CD8-positive, alpha-beta memory T cell (primary cell): ENCODE results near the gene STK32B. TPM values are rescaled to one million over a fixed set of nuclear protein-coding genes. Genes with fewer than 3 reads are reported as not detected.

ENCODE experiments used
- CTCF ChIA-PET: fragments of 350-600 bp; sonication (Branson Sonifier 250); formaldehyde crosslinking; loops from one replicate; lab custom pipeline; 2021; ENCODE audit warnings: antibody characterized with exemption; lab: Charles Lee
- POLR2A ChIA-PET: fragments of 350-600 bp; sonication (Branson Sonifier 250); formaldehyde crosslinking; loops from one replicate; lab custom pipeline; 2021; ENCODE audit warnings: antibody characterized with exemption; lab: Charles Lee
- DNase-seq, 5 donors: peaks; one replicate each; pipeline versions ENCODE4 v3.0.0 to v3.0.0-alpha.2; 2020 to 2022; ENCODE audit warnings: mixed read lengths in 1 of 5
- H3K27ac ChIP-seq: one replicate; pipeline ENCODE4 v1.7.0; 2013; ENCODE audit warnings: low read depth, mild to moderate bottlenecking, low read length, moderate library complexity
- H3K27me3 ChIP-seq: 2 replicates; pipeline ENCODE4 v1.7.0; 2013; ENCODE audit warnings: low read length, mild to moderate bottlenecking; ENCODE audit not compliant: insufficient read depth, poor library complexity, severe bottlenecking
- H3K36me3 ChIP-seq: 2 replicates; pipeline ENCODE4 v1.7.0; 2013; ENCODE audit warnings: mild to moderate bottlenecking, low read length, moderate library complexity; ENCODE audit not compliant: insufficient read depth
- H3K4me1 ChIP-seq: 2 replicates; pipeline ENCODE4 v1.7.0; 2013; ENCODE audit warnings: mild to moderate bottlenecking, low read length, moderate library complexity; ENCODE audit not compliant: insufficient read depth
- H3K4me3 ChIP-seq: 2 replicates; pipeline ENCODE4 v1.7.0; 2013; ENCODE audit warnings: mild to moderate bottlenecking, low read length
- H3K9me3 ChIP-seq: 2 replicates; pipeline ENCODE4 v1.7.0; 2013; ENCODE audit warnings: mild to moderate bottlenecking, low read length
- H3K27ac Mint-ChIP-seq, 8 donors: one replicate each; pipeline ENCODE4 v1.8.0; 2020 to 2021; ENCODE audit warnings: mixed read lengths in 8 of 8, mild to moderate bottlenecking in 6 of 8, inconsistent platforms in 3 of 8, moderate library complexity in 3 of 8
- H3K27me3 Mint-ChIP-seq, 2 donors: one replicate each; pipeline ENCODE4 v1.8.0; 2020 to 2021; ENCODE audit warnings: mixed read lengths in 2 of 2, mild to moderate bottlenecking in 1 of 2, moderate library complexity in 1 of 2
- H3K36me3 Mint-ChIP-seq, 3 donors: one replicate each; pipeline ENCODE4 v1.8.0; 2020 to 2021; ENCODE audit warnings: mixed read lengths in 3 of 3, inconsistent platforms in 1 of 3, mild to moderate bottlenecking in 1 of 3
- H3K4me1 Mint-ChIP-seq, 3 donors: one replicate each; pipeline ENCODE4 v1.8.0; 2020 to 2021; ENCODE audit warnings: mixed read lengths in 3 of 3, inconsistent platforms in 1 of 3, mild to moderate bottlenecking in 1 of 3
- H3K4me3 Mint-ChIP-seq, 7 donors: one replicate each; pipeline ENCODE4 v1.8.0; 2020 to 2021; ENCODE audit warnings: mixed read lengths in 7 of 7, mild to moderate bottlenecking in 6 of 7, moderate library complexity in 4 of 7, inconsistent platforms in 2 of 7
- H3K9me3 Mint-ChIP-seq, 5 donors: one replicate each; pipeline ENCODE4 v1.8.0; 2020 to 2022; ENCODE audit warnings: mixed read lengths in 5 of 5, mild to moderate bottlenecking in 3 of 5, moderate library complexity in 2 of 5, inconsistent platforms in 1 of 5
- polyA plus RNA-seq: library from polyadenylated mRNA; unstranded; fragments of 300-500 nt; fragmentation: Illumina TruSeq; gene quantifications from one replicate; pipeline ENCODE4 v1.2.3, GENCODE V29; 2021
- total RNA-seq, 2 experiments: library from RNA; stranded (reverse); gene quantifications; one replicate each; pipeline ENCODE4 v1.2.3, GENCODE V29; 2021

The STK32B gene
- total and polyA plus RNA-seq, 3 experiments from 2014 or later, result not detected

DNA sequence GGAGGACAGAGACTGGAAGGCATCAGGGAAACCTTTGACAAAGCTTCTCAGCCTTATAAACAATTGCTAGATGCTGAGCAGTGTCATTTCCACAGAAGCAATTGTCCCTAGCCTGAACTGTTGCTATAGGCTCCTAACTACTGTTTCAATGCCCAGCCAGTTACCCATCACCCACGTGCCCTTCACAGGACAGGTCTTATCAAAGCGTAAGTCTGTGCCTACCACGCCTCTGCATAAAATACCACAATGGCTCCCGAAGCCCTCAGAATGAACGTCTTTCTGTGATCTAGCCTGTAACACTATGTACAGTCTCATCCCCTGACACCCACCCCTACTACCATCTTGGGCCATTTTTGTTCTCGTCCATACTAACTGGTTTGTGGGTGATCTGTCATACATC, 134.3 kb downstream of the STK32B start:
- Histone ChIP-seq H3K4me3 (no peak overlapping the region), H3K27me3 (no peaks in the 10 kb centered on the region), H3K9me3 (no peaks in the 10 kb centered on the region), H3K27ac (no peak overlapping the region), H3K4me1 (no peaks in the 10 kb centered on the region), H3K36me3 (no peaks in the 10 kb centered on the region)
- CTCF ChIA-PET, result no interaction called here
- no peaks in the 10 kb centered on the region for H3K36me3 Mint-ChIP-seq
- H3K4me3 Mint-ChIP-seq, result no peak overlapping the region
- H3K27me3 Mint-ChIP-seq, result peaks cover 0 to 4% of the 10 kb centered on the region in 2 donors
- no peak overlapping the region for H3K27ac Mint-ChIP-seq
- peaks cover 0 to 4% (median 0%) of the 10 kb centered on the region in 5 donors for H3K9me3 Mint-ChIP-seq
- POLR2A ChIA-PET, result no interaction called here
- no peak for DNase-seq
- H3K4me1 Mint-ChIP-seq, result no peaks in the 10 kb centered on the region

DNA sequence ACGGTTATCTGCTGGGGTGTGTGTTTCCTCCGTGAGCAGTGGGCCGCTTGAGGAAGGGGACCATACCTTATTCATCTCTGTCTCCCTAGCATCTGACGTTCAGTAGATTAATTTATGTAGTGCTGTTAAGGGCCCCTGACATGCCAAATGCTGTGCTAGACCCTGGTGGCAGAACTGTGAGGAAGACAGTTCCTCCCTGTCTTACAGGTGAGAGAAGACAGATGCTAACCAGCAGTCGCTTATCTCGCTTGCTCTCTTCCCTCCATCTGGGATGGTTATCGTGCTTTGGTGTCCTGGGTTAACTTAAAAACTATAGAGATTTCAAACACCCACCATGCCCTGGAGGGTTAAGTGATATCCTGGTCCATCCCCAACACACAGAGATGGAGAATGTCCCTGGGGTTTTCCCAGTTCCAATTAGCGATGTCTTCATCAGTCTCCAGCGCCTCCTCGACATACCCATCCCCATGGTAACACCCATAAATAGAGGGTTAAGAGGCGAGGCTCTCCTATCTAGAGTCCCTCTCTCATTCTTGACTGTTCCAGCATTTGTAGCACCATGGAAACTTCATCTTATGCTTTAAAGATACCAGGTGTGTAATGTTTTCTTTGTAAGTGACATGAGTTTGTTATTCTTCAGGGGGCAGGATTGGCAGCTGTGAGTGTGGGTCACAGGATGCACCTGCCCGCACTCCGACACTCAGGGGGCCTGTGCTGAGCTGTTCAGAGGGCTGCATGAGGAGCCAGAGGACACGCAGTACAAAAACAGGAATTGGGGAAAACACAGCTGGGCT, 135.2 kb downstream of the STK32B start:
- Mint-ChIP-seq H3K27ac (no peak overlapping the region), H3K27me3 (peaks cover 0 to 4% of the 10 kb centered on the region in 2 donors), H3K36me3 (no peaks in the 10 kb centered on the region), H3K4me1 (no peaks in the 10 kb centered on the region), H3K4me3 (no peak overlapping the region), H3K9me3 (peaks cover 0 to 4% (median 0%) of the 10 kb centered on the region in 5 donors)
- Histone ChIP-seq H3K27me3 (no peaks in the 10 kb centered on the region), H3K27ac (no peak overlapping the region), H3K4me1 (no peaks in the 10 kb centered on the region), H3K36me3 (no peaks in the 10 kb centered on the region), H3K4me3 (no peak overlapping the region), H3K9me3 (no peaks in the 10 kb centered on the region)
- ChIA-PET POLR2A (no interaction called here), CTCF (no interaction called here)
- no peak for DNase-seq

DNA sequence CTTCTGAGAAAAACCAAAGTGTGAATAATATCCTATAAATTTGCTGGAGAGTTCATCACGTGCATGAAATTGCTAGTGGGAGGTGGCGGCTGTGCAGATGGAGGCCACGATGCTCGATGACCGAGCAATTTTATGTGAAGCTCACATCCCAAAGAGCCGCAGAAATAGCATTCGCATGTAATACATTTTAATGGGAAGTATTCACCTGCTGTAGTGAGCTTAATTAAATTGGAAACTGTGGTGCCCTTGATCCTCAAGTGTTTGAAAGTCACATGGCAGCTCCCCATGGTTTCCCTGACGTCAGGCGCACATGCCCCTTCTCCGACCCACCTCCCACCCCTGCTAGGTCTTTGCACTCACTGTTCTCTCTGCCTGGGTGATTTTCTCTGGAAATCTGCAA, 136.8 kb downstream of the STK32B start:
- DNase-seq, result no peak
- Mint-ChIP-seq H3K27ac (peak overlapping the region in 1 of 8 donors; percentile 24), H3K27me3 (peaks cover 0 to 5% of the 10 kb centered on the region in 2 donors), H3K4me1 (no peaks in the 10 kb centered on the region), H3K9me3 (peaks cover 0 to 4% (median 0%) of the 10 kb centered on the region in 5 donors), H3K4me3 (no peak overlapping the region), H3K36me3 (no peaks in the 10 kb centered on the region)
- Histone ChIP-seq H3K4me1 (no peaks in the 10 kb centered on the region), H3K27ac (no peak overlapping the region), H3K36me3 (no peaks in the 10 kb centered on the region), H3K4me3 (no peak overlapping the region), H3K27me3 (no peaks in the 10 kb centered on the region), H3K9me3 (no peaks in the 10 kb centered on the region)
- POLR2A ChIA-PET, result no interaction called here
- CTCF ChIA-PET, result no interaction called here

DNA sequence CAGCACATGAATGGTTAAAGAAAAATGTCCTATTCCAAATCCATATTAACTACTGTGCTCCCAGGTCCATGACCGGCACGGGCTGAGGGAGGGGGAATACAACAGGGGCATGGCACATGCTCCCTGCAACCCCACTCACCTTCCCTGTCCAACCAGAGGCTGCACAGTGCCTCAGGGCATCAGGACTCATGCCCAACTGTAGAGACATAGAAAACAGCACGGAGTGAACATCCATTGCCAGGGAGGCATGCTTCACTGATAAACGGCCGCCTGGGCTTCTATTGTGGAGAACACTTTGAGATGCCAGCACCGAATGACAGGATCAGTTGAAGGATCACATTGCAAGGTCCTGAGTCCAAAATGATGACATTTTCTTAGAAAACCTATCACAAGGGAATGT, 140.6 kb downstream of the STK32B start:
- Mint-ChIP-seq H3K27ac (no peak overlapping the region), H3K36me3 (no peaks in the 10 kb centered on the region), H3K4me3 (no peak overlapping the region), H3K9me3 (peaks cover 0 to 1% (median 0%) of the 10 kb centered on the region in 5 donors), H3K27me3 (peaks cover 0 to 2% of the 10 kb centered on the region in 2 donors), H3K4me1 (no peaks in the 10 kb centered on the region)
- ChIA-PET CTCF (no interaction called here), POLR2A (no interaction called here)
- Histone ChIP-seq H3K36me3 (no peaks in the 10 kb centered on the region), H3K27ac (no peak overlapping the region), H3K9me3 (no peaks in the 10 kb centered on the region), H3K27me3 (no peaks in the 10 kb centered on the region), H3K4me1 (no peaks in the 10 kb centered on the region), H3K4me3 (no peak overlapping the region)
- no peak for DNase-seq

DNA sequence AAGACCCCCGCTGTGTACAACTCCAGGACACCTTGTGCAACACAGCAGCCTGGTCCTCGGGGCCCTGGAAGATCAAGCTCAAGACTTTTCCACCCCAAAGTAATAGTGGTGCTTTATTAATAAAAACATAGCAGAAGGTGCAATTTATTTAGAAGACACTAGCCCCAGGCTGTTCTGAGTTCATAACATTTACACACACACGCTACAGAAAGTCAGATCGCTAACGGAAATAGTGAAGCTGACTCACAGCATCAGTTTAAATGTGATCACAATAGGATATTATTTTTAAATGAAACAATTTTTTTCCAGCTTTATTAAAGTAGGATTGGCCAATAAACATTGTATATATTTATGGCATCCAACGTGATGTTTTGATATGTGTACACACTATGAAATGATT, 141.0 kb downstream of the STK32B start:
- H3K4me3 Mint-ChIP-seq, result no peak overlapping the region
- H3K4me3 ChIP-seq, result no peak overlapping the region
- H3K4me1 ChIP-seq, result no peaks in the 10 kb centered on the region
- H3K27me3 Mint-ChIP-seq, result peaks cover 0 to 2% of the 10 kb centered on the region in 2 donors
- no peaks in the 10 kb centered on the region for H3K9me3 Mint-ChIP-seq
- H3K27me3 ChIP-seq, result no peaks in the 10 kb centered on the region
- DNase-seq, result no peak
- H3K27ac ChIP-seq, result no peak overlapping the region
- H3K36me3 Mint-ChIP-seq, result no peaks in the 10 kb centered on the region
- POLR2A ChIA-PET, result no interaction called here
- CTCF ChIA-PET, result no interaction called here
- H3K27ac Mint-ChIP-seq, result no peak overlapping the region
- no peaks in the 10 kb centered on the region for H3K4me1 Mint-ChIP-seq
- H3K36me3 ChIP-seq, result no peaks in the 10 kb centered on the region
- no peaks in the 10 kb centered on the region for H3K9me3 ChIP-seq

DNA sequence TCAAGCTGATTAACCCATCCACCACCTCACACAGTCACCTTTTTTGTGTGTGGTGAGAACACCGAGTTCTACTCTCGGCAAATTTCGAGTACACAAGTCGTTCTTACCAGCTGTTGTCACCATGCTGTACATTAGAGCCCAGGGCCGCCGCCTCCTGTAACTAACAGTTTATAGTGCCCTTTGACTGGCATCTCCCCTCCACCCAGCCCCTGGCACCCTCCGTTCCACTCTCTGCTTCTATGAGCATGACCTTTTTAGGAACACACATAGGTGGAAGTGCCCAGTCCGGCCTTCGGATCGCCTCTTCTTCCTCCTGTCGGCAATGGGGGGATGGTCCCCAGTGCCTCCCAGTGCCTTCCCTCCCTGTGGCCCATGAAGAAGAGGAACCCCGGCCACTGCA, 141.4 kb downstream of the STK32B start:
- no peaks in the 10 kb centered on the region for H3K27me3 ChIP-seq
- Mint-ChIP-seq H3K27me3 (peaks cover 0 to 2% of the 10 kb centered on the region in 2 donors), H3K36me3 (no peaks in the 10 kb centered on the region), H3K27ac (no peak overlapping the region), H3K4me3 (no peak overlapping the region), H3K9me3 (no peaks in the 10 kb centered on the region), H3K4me1 (no peaks in the 10 kb centered on the region)
- ChIA-PET POLR2A (no interaction called here), CTCF (no interaction called here)
- H3K27ac ChIP-seq, result no peak overlapping the region
- no peaks in the 10 kb centered on the region for H3K9me3 ChIP-seq
- no peak for DNase-seq
- no peaks in the 10 kb centered on the region for H3K4me1 ChIP-seq
- no peak overlapping the region for H3K4me3 ChIP-seq
- no peaks in the 10 kb centered on the region for H3K36me3 ChIP-seq

DNA sequence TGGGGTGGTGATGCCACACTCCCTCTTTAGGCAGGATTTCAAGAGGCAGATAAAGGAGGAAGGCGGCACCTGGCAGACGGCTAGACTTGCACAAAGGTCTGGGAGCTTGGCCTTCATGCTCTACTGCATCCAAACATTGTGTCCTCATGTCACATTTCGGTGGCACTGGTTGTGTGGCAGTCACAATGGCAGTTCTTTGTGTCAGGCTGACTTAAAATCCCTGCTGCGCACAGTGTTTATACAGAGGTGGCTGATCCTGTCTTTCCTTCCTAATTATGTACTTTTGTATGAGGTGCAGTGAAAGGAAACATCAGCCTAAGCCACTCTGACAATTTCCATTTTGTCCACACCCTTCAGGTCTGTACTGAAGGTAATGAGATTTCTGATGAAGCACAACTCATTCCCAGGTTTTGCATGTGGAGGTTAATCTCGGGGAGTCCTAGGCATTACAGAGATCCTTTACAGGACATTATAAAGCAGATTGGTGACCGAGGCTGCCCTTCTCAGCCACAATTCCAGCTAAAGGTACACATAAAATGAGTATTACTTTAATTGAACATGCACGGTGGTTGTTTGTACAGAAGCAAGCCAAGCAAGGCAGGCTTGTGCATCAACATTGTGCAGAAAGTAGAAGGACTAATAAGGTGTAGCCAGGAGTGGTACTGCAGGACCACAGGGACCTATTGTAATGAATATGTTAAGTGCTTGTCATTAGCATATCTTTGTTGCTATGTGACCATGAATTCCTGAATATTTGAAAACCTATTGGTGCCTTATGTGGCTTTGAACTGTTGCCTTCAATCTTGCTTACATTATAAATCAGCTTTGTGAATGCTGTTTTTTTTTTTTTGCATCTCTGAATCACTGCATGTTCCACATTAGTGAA, 147.6 kb downstream of the STK32B start:
- Mint-ChIP-seq H3K36me3 (no peaks in the 10 kb centered on the region), H3K27ac (no peak overlapping the region), H3K9me3 (peaks cover 0 to 4% (median 0%) of the 10 kb centered on the region in 5 donors), H3K27me3 (no peaks in the 10 kb centered on the region), H3K4me1 (no peaks in the 10 kb centered on the region), H3K4me3 (no peak overlapping the region)
- CTCF ChIA-PET, result no interaction called here
- Histone ChIP-seq H3K4me1 (no peaks in the 10 kb centered on the region), H3K27me3 (no peaks in the 10 kb centered on the region), H3K9me3 (no peaks in the 10 kb centered on the region), H3K4me3 (no peak overlapping the region), H3K36me3 (no peaks in the 10 kb centered on the region), H3K27ac (no peak overlapping the region)
- POLR2A ChIA-PET, result no interaction called here
- DNase-seq, result no peak

DNA sequence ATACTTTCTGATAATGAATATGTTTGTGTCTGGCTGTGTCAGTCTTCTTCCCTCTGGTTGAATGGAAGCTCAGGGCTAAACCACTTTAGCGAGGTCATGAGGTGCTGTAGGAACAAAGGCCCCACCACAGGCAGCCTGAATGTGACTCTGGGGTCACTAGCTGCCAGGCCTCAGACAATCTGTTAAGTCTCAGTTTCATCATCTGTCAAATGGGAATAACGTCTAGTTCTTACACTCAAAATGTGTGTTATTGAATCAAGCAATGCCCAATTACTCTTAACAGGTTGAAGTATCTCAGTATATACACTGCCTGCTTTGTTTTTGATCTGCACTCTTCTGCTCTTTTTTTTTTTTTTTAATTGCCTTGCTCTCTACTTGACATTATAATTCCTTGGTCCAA, 148.6 kb downstream of the STK32B start:
- Histone ChIP-seq H3K4me1 (no peaks in the 10 kb centered on the region), H3K27me3 (no peaks in the 10 kb centered on the region), H3K9me3 (no peaks in the 10 kb centered on the region), H3K4me3 (no peak overlapping the region), H3K36me3 (no peaks in the 10 kb centered on the region), H3K27ac (no peak overlapping the region)
- Mint-ChIP-seq H3K4me1 (no peaks in the 10 kb centered on the region), H3K27me3 (peaks cover 0 to 2% of the 10 kb centered on the region in 2 donors), H3K27ac (no peak overlapping the region), H3K4me3 (no peak overlapping the region), H3K36me3 (no peaks in the 10 kb centered on the region), H3K9me3 (peaks cover 0 to 7% (median 0%) of the 10 kb centered on the region in 5 donors)
- CTCF ChIA-PET, result no interaction called here
- no peak for DNase-seq
- POLR2A ChIA-PET, result no interaction called here
